ENCODE measurements around the gene NDFIP2. TPM values are rescaled to one million over a fixed set of nuclear protein-coding genes. Genes with fewer than 3 reads are reported as not detected.
"Not testable (repeated sequence)": the region's sequence is repeated elsewhere in the genome, so short reads cannot be mapped to it uniquely, and the experiment has no call there.

NDFIP2 gene
- total RNA-seq, 1 donor from 2014 or later = 31.8 TPM

- no peak for DNase-seq (ENCODE audit: low spot score)
- ATAC-seq = no peak
- intact Hi-C loops (cut with DNase I) = loop anchor here (10.0 kb wide), 1 partner anchor 815 kb away; no protein-coding TSS in a partner anchor
Observed at GRCh38 chr13:79549355-79550106, 68.6 kb downstream of the NDFIP2 start.

DNA sequence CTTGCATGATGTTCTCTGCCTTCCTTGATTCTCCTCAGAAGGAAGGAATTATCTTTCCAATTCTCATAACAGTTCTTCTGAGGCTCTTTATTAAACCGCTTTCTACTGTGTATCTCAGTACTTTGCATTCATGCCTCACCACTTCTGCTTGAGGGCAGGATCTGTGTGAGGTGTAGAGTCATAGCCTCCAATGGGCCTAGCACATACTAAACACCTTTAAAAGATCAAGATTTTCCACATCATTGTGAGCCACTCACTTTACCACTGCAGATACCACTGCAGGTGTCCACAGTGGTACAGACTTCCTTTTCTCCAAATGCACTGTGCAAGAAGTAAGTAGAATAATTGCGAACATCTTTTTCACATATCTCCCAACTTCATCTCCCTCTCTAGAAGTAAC is 76.7 kb downstream of the NDFIP2 start:
- DNase-seq (ENCODE audit: low spot score) = no peak
- intact Hi-C loops (cut with DNase I) = loop anchor here (10.0 kb wide), 1 partner anchor 807 kb away; no protein-coding TSS in a partner anchor
- ATAC-seq = no peak

DNA sequence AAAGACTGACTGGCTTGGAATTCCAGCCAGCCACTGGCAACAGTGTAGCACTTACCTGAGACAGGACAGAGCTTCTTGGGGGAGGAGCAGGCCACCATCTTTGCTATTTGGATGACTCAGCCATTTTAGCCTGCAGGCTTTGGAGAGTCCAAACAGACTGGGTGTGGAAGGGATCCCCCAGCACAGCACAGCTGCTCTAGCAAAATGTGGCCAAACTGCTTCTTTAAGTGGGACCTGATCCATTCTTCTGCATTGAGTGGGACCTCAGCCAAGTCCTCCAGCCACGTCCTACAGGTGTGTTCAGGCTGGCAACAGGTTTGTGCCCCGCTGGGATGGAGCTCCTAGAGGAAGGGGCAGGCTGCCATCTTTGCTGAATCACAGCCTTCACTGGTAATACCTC is 80.0 kb downstream of the NDFIP2 start:
- intact Hi-C loops (cut with DNase I) = no loop called here
- no peak for DNase-seq (ENCODE audit: low spot score)
- ATAC-seq = no peak

GRCh38 chr13:79562557-79562956 is 81.6 kb downstream of the NDFIP2 start:
- intact Hi-C loops (cut with DNase I) = no loop called here
- DNase-seq (ENCODE audit: low spot score) (no peak), ATAC-seq (no peak)

DNA sequence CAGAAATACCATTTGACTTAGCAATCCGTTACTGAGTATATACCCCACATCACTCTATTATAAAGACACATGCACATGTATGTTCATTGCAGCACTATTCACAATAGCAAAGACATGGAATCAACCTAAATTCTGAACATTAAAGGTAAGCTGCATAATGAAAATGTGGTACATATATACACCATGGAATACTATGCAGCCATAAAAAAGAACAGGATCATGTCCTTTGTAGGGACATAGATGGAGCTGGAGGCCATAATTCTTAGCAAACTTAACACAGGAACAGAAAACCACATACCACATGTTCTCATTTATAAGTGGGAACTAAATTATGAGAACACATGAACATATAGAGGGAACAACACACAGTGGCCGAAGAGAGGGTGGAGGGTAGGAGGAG is 85.2 kb downstream of the NDFIP2 start:
- ATAC-seq = no peak
- DNase-seq (ENCODE audit: low spot score) = no peak
- intact Hi-C loops (cut with DNase I) = no loop called here

- ATAC-seq (no peak), DNase-seq (ENCODE audit: low spot score) (no peak)
- intact Hi-C loops (cut with DNase I) = no loop called here
Observed at GRCh38 chr13:79571147-79571546, 90.2 kb downstream of the NDFIP2 start.

DNA sequence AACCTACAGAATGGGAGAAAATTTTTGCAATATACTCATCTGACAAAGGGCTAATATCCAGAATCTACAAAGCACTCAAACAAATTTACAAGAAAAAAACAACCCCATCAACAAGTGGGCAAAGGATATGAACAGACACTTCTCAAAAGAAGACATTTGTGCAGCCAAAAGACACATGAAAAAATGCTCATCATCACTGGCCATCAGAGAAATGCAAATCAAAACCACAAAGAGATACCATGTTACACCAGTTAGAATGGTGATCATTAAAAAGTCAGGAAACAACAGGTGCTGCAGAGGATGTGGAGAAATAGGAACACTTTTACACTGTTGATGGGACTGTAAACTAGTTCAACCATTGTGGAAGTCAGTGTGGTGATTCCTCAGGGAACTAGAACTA is 92.9 kb downstream of the NDFIP2 start:
- ATAC-seq; DNase-seq (ENCODE audit: low spot score); intact Hi-C loops (cut with DNase I): not testable (repeated sequence)

GRCh38 chr13:79581870-79582315 is 100.9 kb downstream of the NDFIP2 start:
- peak; percentile 57 for ATAC-seq
- intact Hi-C loops (cut with DNase I) = no loop called here
- DNase-seq (ENCODE audit: low spot score) = no peak

DNA sequence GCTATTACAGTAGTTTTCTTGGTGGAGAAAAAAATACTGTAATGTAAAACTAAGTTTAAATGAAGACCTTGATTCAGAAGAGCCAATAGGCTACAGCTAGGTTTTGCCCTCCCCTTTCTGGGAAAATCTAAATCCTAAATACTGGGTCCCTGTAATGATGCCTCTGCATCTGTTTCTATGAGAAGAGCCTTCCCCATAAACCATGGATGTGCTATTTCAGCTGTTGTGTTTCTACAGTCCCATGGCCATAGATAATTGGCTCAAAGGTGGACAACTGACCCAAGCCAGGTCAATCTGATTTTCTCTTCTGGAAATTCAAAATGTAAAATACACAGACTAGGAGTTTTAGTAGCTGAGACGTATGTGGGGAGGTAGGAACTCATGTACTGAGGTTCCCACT is 101.9 kb downstream of the NDFIP2 start:
- no peak for ATAC-seq
- no peak for DNase-seq (ENCODE audit: low spot score)
- intact Hi-C loops (cut with DNase I) = no loop called here

GRCh38 chr13:79585033-79585432 is 104.1 kb downstream of the NDFIP2 start:
- DNase-seq (ENCODE audit: low spot score) (no peak), ATAC-seq (no peak)
- intact Hi-C loops (cut with DNase I) = no loop called here

DNA sequence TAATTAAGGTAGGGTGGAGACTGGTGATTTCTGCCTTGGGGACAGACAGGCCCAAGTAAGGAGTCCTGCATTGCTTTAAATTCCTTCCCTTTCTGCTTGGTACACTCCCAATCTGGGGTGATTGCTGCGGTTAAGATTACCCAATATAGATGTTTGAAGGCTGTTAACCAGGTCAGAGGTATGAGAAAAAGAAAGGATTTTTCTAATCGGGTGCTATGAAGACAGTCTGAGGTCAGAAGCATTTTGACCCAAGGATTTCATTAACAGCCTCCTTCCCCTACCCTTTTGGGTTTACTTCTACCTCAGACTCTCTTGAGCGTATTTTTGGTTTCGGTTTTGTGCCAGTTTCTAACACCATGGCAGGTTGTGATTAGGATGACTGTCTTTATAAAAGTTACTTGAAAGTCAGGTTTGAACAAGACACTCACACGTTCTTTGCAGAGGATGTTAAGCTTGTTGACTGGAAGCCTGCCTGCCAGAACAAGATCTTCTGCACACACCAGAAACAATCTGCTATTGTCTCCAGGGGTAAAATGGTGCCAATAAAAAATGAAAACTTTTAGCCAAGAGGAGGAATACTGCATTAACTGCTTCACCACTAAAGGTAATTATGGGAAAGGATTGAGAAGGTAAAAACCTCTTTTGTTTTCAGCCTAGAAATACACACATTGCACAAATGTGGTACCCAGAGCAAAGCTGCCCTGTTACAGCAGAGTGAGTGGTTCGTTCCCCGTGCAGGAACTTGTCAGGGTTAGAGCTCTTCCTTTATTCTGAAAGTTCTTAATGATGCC is 108.8 kb downstream of the NDFIP2 start:
- DNase-seq (ENCODE audit: low spot score) (no peak), ATAC-seq (peak; percentile 74)
- intact Hi-C loops (cut with DNase I) = no loop called here

DNA sequence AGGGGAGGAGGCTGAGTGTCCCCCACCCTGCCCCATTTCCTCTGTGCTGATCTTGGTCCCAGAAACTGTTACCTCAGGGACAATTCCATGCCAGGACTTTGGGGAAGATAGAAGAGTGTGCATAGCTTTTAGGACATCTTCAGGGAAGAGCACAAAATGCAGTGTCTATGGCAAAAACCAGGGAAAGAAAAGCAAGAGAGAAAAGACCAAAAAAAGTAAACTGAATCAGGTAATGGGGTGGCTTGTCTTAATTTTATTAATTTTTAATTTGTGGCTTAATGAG is 109.4 kb downstream of the NDFIP2 start:
- peak; percentile 54 for ATAC-seq
- DNase-seq (ENCODE audit: low spot score) = no peak
- intact Hi-C loops (cut with DNase I) = no loop called here

GRCh38 chr13:79591493-79591892 is 110.5 kb downstream of the NDFIP2 start:
- ATAC-seq (no peak), DNase-seq (ENCODE audit: low spot score) (no peak)
- intact Hi-C loops (cut with DNase I) = no loop called here

- intact Hi-C loops (cut with DNase I) = no loop called here
- DNase-seq (ENCODE audit: low spot score) = no peak
- ATAC-seq = no peak
Observed at GRCh38 chr13:79593121-79593520, 112.2 kb downstream of the NDFIP2 start.

DNA sequence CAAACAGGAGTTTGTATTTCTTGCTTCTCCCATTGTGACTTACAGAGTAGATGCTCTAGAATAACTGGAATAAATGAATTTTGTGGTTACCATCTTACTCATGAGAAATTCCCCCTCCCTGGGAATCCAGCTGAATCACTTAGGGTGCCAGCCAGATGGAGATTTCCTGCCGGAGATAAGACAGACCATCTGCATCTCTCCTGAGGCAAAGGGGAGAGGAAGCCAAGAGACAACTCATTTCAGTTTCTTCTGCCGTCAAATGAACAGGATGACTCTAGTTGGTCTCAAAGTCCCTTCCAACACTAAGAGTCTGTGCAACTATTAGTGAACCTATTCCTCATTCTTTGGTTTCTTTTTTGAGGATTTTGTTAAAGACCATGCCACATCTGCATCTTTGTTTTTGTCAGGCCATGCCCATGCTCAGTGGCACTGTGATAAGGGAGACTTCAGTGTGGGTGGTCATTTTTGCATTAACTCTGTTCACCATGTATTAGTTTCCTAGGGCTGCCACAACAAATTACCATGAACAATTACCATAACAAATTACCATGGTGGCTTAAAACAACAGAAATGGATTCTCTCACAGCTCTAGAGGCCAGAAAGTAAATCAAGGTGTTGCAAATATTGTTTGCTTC is 112.8 kb downstream of the NDFIP2 start:
- intact Hi-C loops (cut with DNase I) = no loop called here
- DNase-seq (ENCODE audit: low spot score) (no peak), ATAC-seq (no peak)

GRCh38 chr13:79600146-79600545 is 119.2 kb downstream of the NDFIP2 start:
- DNase-seq (ENCODE audit: low spot score); ATAC-seq; intact Hi-C loops (cut with DNase I): not testable (repeated sequence)

DNA sequence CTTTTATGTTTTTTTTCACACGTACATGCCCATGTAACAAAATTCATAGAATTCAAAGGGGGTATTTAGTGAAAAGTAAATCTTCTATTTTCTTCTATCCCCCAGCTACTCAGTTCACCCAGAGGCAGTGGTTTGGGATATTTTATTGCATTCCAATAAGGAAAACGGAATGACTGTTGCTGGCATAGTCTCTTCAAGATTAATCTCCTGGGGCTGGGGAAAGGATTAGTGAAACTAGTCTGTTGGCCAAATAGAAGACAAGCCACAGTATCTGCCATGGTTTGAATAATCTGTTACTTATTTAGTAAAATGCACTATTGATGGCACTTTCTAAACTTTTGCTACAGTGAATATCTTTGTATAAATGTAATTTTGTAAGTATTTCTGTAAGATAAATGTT is 122.0 kb downstream of the NDFIP2 start:
- DNase-seq (ENCODE audit: low spot score) (no peak), ATAC-seq (no peak)
- intact Hi-C loops (cut with DNase I) = no loop called here

GRCh38 chr13:79604752-79605151 is 123.8 kb downstream of the NDFIP2 start:
- DNase-seq (ENCODE audit: low spot score) (no peak), ATAC-seq (no peak)
- intact Hi-C loops (cut with DNase I) = no loop called here

All from sciatic nerve (tissue), 2 donors.